Kidney (tissue), 14 donors: Measurements from ENCODE around the gene BROX. TPM values are rescaled to one million over a fixed set of nuclear protein-coding genes. Genes with fewer than 3 reads are reported as not detected.

Experiments used
- DNase-seq, 5 donors: peaks; one replicate each; pipeline ENCODE4 v3.0.0-alpha.2; 2013 to 2020
- FAIRE-seq: peaks from 2 replicates; lab custom pipeline; 2012; peaks lifted over from hg19 to GRCh38; lab: Jason Lieb, UNC
- H3K27ac ChIP-seq, 2 donors: one replicate each; pipeline ENCODE4 v1.7.0; 2013; ENCODE audit warnings: low read depth in 2 of 2, low read length in 2 of 2, inconsistent platforms in 1 of 2
- H3K27me3 ChIP-seq: one replicate; pipeline ENCODE4 v1.7.1; 2013; ENCODE audit warnings: low read length, inconsistent platforms; ENCODE audit not compliant: control insufficient read depth, insufficient read depth
- H3K36me3 ChIP-seq, 3 donors: one replicate each; pipeline versions ENCODE4 v1.7.0 to v1.7.1; 2013; ENCODE audit warnings: low read length in 3 of 3, control low read depth in 1 of 3, inconsistent platforms in 1 of 3; ENCODE audit not compliant: insufficient read depth in 3 of 3, control insufficient read depth in 2 of 3
- H3K4me1 ChIP-seq, 3 donors: one replicate each; pipeline versions ENCODE4 v1.7.0 to v1.7.1; 2013; ENCODE audit warnings: low read length in 3 of 3, inconsistent platforms in 1 of 3, low read depth in 1 of 3; ENCODE audit not compliant: control insufficient read depth in 2 of 3, insufficient read depth in 2 of 3
- H3K4me3 ChIP-seq, 3 donors: one replicate each; pipeline versions ENCODE4 v1.7.0 to v1.8.1; 2013; ENCODE audit warnings: low read length in 3 of 3, control low read depth in 1 of 3, inconsistent platforms in 1 of 3
- H3K9ac ChIP-seq, 3 donors: one replicate each; pipeline versions ENCODE4 v1.7.0 to v1.7.1; 2013; ENCODE audit warnings: low read length in 3 of 3, control low read depth in 1 of 3, inconsistent platforms in 1 of 3
- H3K9me3 ChIP-seq, 3 donors: one replicate each; pipeline versions ENCODE4 v1.7.0 to v1.7.1; 2013; ENCODE audit warnings: low read length in 3 of 3, control low read depth in 1 of 3, inconsistent platforms in 1 of 3; ENCODE audit not compliant: control insufficient read depth in 2 of 3, insufficient read depth in 1 of 3
- CTCF ChIP-seq: IDR thresholded peaks from 3 replicates; pipeline ENCODE4 v1.5.1; 2012; ENCODE audit warnings: mild to moderate bottlenecking, moderate library complexity, borderline replicate concordance; ENCODE audit not compliant: insufficient read depth; ENCODE audit errors: extremely low read depth
- intact Hi-C: fragments of 100-400 bp; cut with DNase I; formaldehyde crosslinking; loops from one replicate; pipeline ENCODE4 v1.11.1; 2022
- polyA plus RNA-seq: library from polyadenylated mRNA; stranded (reverse); fragments of 350-450 nt; fragmentation: Illumina TruSeq; extraction: RNeasy Lipid Tissue Mini Kit (QIAGEN cat#74804); gene quantifications from one replicate; pipeline ENCODE4 v1.2.3, GENCODE V29; 2014; ENCODE audit warnings: low read depth, low replicate concordance; ENCODE audit not compliant: insufficient read depth
- total RNA-seq: library from RNA; stranded (reverse); fragmentation: NEBNext Ultra II Directional; extraction: Animal tissue kit (Norgen Biotek cat#: 25700); gene quantifications from one replicate; pipeline ENCODE4 v1.2.1, GENCODE V29; 2021
- donor health status: control.
- donor health status: control.
- donor health status: control.
- donor health status: control.
- donor health status: control.
- donor health status: DM: yes; HTN: yes; CAD: no.
- donor health status: Normal renal cell carcinoma (clear cell type).

The BROX gene
- total and polyA plus RNA-seq, 2 donors from 2014 or later = 18.0 to 52.1 TPM

- H3K9ac ChIP-seq = no peak overlapping the region
- H3K9me3 ChIP-seq = no peaks in the 10 kb centered on the region
- no peak overlapping the region for H3K4me3 ChIP-seq
- no peak for DNase-seq
- H3K36me3 ChIP-seq = no peaks in the 10 kb centered on the region
- no peaks in the 10 kb centered on the region for H3K27me3 ChIP-seq
- TF ChIP-seq CTCF = no peak
- intact Hi-C loops = no loop called here
- H3K27ac ChIP-seq = no peak overlapping the region
- H3K4me1 ChIP-seq = no peaks in the 10 kb centered on the region
- FAIRE-seq = no peak
Observed at GRCh38 chr1:222783051-222783450, 70.7 kb downstream of the BROX start.

- no peaks in the 10 kb centered on the region for H3K36me3 ChIP-seq
- no peak overlapping the region for H3K27ac ChIP-seq
- no peak overlapping the region for H3K4me3 ChIP-seq
- H3K9me3 ChIP-seq = no peaks in the 10 kb centered on the region
- DNase-seq (no peak), FAIRE-seq (no peak)
- no peak overlapping the region for H3K9ac ChIP-seq
- no peaks in the 10 kb centered on the region for H3K4me1 ChIP-seq
- intact Hi-C loops = no loop called here
- no peaks in the 10 kb centered on the region for H3K27me3 ChIP-seq
- TF ChIP-seq CTCF = no peak
Observed at GRCh38 chr1:222784371-222784770, 72.0 kb downstream of the BROX start.

Other genes with a start within 250 kb of the BROX start
- 0.09 TPM for gene HHIPL2, start 164.5 kb upstream of the BROX start, total RNA-seq
- gene HHIPL2, start 164.5 kb upstream of the BROX start, polyA plus RNA-seq = not detected
- gene TAF1A, start 122.6 kb upstream of the BROX start, total RNA-seq = 8.2 TPM
- gene TAF1A, start 122.6 kb upstream of the BROX start, polyA plus RNA-seq = 1.9 TPM
- 51.5 TPM for gene MIA3, start 94.5 kb upstream of the BROX start, total RNA-seq
- 19.1 TPM for gene MIA3, start 94.5 kb upstream of the BROX start, polyA plus RNA-seq
- 73.7 TPM for gene AIDA, start 73 bp upstream of the BROX start, total RNA-seq
- 41.4 TPM for gene AIDA, start 73 bp upstream of the BROX start, polyA plus RNA-seq
- 1.1 TPM for gene FAM177B, start 24.6 kb downstream of the BROX start, total RNA-seq
- gene FAM177B, start 24.6 kb downstream of the BROX start, polyA plus RNA-seq = not detected
- gene DISP1, start 102.5 kb downstream of the BROX start, total RNA-seq = 17.5 TPM
- gene DISP1, start 102.5 kb downstream of the BROX start, polyA plus RNA-seq = 7.0 TPM